HCT116 (cell line): ENCODE measurements around the gene HCN3. TPM values are rescaled to one million over a fixed set of nuclear protein-coding genes. Genes with fewer than 3 reads are reported as not detected.
A peak's percentile ranks its signal among the peaks of the same experiment; 100 is the strongest.

ENCODE experiments used
- ATAC-seq: fragments of 200-7000 bp; cut with Tn5 transposase; 2 replicates; pipeline ENCODE4 v1.9.1; 2020; ENCODE audit warnings: mild to moderate bottlenecking, moderate library complexity
- BruUV-seq: library from RNA; stranded (reverse); fragments of 400-500 nt; replicated peaks from 2 replicates; lab custom pipeline; 2021; lab: Mats Ljungman, UMichigan
- CTCF ChIA-PET: fragments of 300-600 bp; sonication (Branson Sonifier 250); formaldehyde crosslinking; loops from one replicate; lab custom pipeline; 2021; ENCODE audit warnings: antibody characterized with exemption; lab: Charles Lee
- POLR2A ChIA-PET: fragments of 300-600, 350-600 bp; sonication (Branson Sonifier 250); formaldehyde crosslinking; loops from one replicate; lab custom pipeline; 2021; ENCODE audit warnings: antibody characterized with exemption; lab: Charles Lee
- RAD21 ChIA-PET, 2 experiments: fragments of 300-600 bp; sonication (Branson Sonifier 250); formaldehyde crosslinking; loops; one replicate each; lab custom pipeline; 2023; ENCODE audit warnings: low total read pairs in 2 of 2; ENCODE audit not compliant: uncharacterized antibody in 2 of 2, unreplicated experiment in 2 of 2, low non-redundant PET in 1 of 2; lab: Charles Lee
- DNase-seq: peaks from one replicate; pipeline ENCODE4 v3.0.0-alpha.2; 2010; ENCODE audit warnings: low read depth, low spot score
- H2AFZ ChIP-seq: fragments of 200-600 bp; shearing (Covaris generic), sonication (generic); 2 replicates; pipeline ENCODE4 v1.6.1; 2017; ENCODE audit warnings: low read depth, mixed run types, mixed read lengths, antibody characterized with exemption, low read length; ENCODE audit not compliant: poor library complexity, severe bottlenecking
- H3K27ac ChIP-seq: 2 replicates; pipeline ENCODE4 v1.5.1; 2012; ENCODE audit warnings: low read depth, low read length
- H3K27me3 ChIP-seq: fragments of 200-600 bp; sonication (generic); 2 replicates; pipeline ENCODE4 v1.6.1; 2016; ENCODE audit warnings: mixed run types, low read length, mixed read lengths; ENCODE audit not compliant: insufficient read depth
- H3K36me3 ChIP-seq, 2 experiments: fragments of 200-500 bp in 1 of 2; fragments of 200-600 bp in 1 of 2; sonication (Bioruptor generic) in 1 of 2; sonication (generic) in 1 of 2; 2 replicates each; pipeline versions ENCODE4 v1.5.1 to v1.6.1; 2014 to 2016; ENCODE audit warnings: low read length in 2 of 2, inconsistent platforms in 1 of 2, mixed read lengths in 1 of 2, mixed run types in 1 of 2; ENCODE audit not compliant: insufficient read depth in 2 of 2, control insufficient read depth in 1 of 2
- H3K4me1 ChIP-seq, 2 experiments: fragments of 200-600 bp in 1 of 2; sonication (generic) in 1 of 2; 2 replicates each; pipeline versions ENCODE4 v1.5.1 to v1.6.1; 2012 to 2017; ENCODE audit warnings: low read length in 2 of 2, inconsistent platforms in 1 of 2, mild to moderate bottlenecking in 1 of 2, mixed read lengths in 1 of 2, mixed run types in 1 of 2, moderate library complexity in 1 of 2; ENCODE audit not compliant: insufficient read depth in 2 of 2, control insufficient read depth in 1 of 2
- H3K4me2 ChIP-seq: fragments of 200-600 bp; sonication (generic); 2 replicates; pipeline ENCODE4 v1.6.1; 2017; ENCODE audit warnings: mixed run types, low read length, mixed read lengths
- H3K4me3 ChIP-seq, 2 experiments: fragments of 200-600 bp in 1 of 2; sonication (generic) in 1 of 2; replicated peaks in 1 of 2; 2 replicates each; pipeline ENCODE4 v1.5.1; 2011 to 2016; ENCODE audit warnings: low read length in 2 of 2, control low read depth in 1 of 2, low read depth in 1 of 2, mild to moderate bottlenecking in 1 of 2, mixed read lengths in 1 of 2, mixed run types in 1 of 2
- H3K79me2 ChIP-seq: fragments of 200-600 bp; sonication (generic); 2 replicates; pipeline ENCODE4 v1.6.1; 2017; ENCODE audit warnings: mild to moderate bottlenecking, mixed run types, low read length, moderate library complexity, mixed read lengths; ENCODE audit not compliant: insufficient read depth
- H3K9ac ChIP-seq: fragments of 200-600 bp; sonication (generic); 2 replicates; pipeline ENCODE4 v1.6.1; 2016; ENCODE audit warnings: low read length, mixed read lengths
- H3K9me2 ChIP-seq: fragments of 200-600 bp; sonication (generic), shearing (Covaris generic); 2 replicates; pipeline ENCODE4 v1.6.1; 2017; ENCODE audit warnings: mixed run types, mild to moderate bottlenecking, moderate library complexity; ENCODE audit not compliant: insufficient read depth
- H3K9me3 ChIP-seq, 2 experiments: fragments of 200-500 bp in 1 of 2; fragments of 200-600 bp in 1 of 2; sonication (Bioruptor generic) in 1 of 2; sonication (generic) in 1 of 2; 2 replicates each; pipeline ENCODE4 v1.6.1; 2014 to 2017; ENCODE audit warnings: low read length in 2 of 2, mixed read lengths in 2 of 2, inconsistent platforms in 1 of 2, low read depth in 1 of 2, mild to moderate bottlenecking in 1 of 2, mixed run types in 1 of 2, moderate library complexity in 1 of 2; ENCODE audit not compliant: control insufficient read depth in 1 of 2, insufficient read depth in 1 of 2
- H4K20me1 ChIP-seq: fragments of 200-600 bp; sonication (generic), shearing (Covaris generic); 2 replicates; pipeline ENCODE4 v1.6.1; 2017; ENCODE audit warnings: mixed run types, mild to moderate bottlenecking, moderate library complexity; ENCODE audit not compliant: insufficient read depth
- CBX3 ChIP-seq: IDR thresholded peaks from 2 replicates; pipeline ENCODE4 v1.6.1; 2012; ENCODE audit warnings: low read depth
- CEBPB ChIP-seq: IDR thresholded peaks from 2 replicates; pipeline ENCODE4 v1.6.1; 2012; ENCODE audit warnings: low read depth
- EGR1 ChIP-seq: IDR thresholded peaks from 2 replicates; pipeline ENCODE4 v1.6.1; 2012; ENCODE audit warnings: low read depth
- ELF1 ChIP-seq: IDR thresholded peaks from 2 replicates; pipeline ENCODE4 v1.6.1; 2012; ENCODE audit warnings: low read depth, borderline replicate concordance
- EZH2 ChIP-seq: fragments of 200-600 bp; sonication (generic); IDR thresholded peaks from 2 replicates; pipeline ENCODE4 v1.6.1; 2017; ENCODE audit warnings: antibody characterized with exemption, mixed run types
- EZH2phosphoT487 ChIP-seq: fragments of 200-600 bp; IDR thresholded peaks from 2 replicates; pipeline ENCODE4 v1.6.1; 2018; ENCODE audit warnings: antibody characterized with exemption, borderline replicate concordance
- FOSL1 ChIP-seq: IDR thresholded peaks from 2 replicates; pipeline ENCODE4 v1.6.1; 2012; ENCODE audit warnings: low read depth
- JUND ChIP-seq: IDR thresholded peaks from 2 replicates; pipeline ENCODE4 v1.6.1; 2012
- POLR2A ChIP-seq: IDR thresholded peaks from 2 replicates; pipeline ENCODE4 v1.7.0; 2011; ENCODE audit warnings: borderline replicate concordance; ENCODE audit not compliant: insufficient read depth, insufficient read length; ENCODE audit errors: extremely low read depth
- POLR2AphosphoS5 ChIP-seq: IDR thresholded peaks from 2 replicates; pipeline ENCODE4 v1.6.1; 2011; ENCODE audit warnings: mild to moderate bottlenecking, low read depth, low read length, moderate library complexity
- RAD21 ChIP-seq: IDR thresholded peaks from 2 replicates; pipeline ENCODE4 v1.6.1; 2012; ENCODE audit warnings: low read depth, mild to moderate bottlenecking
- SIN3A ChIP-seq: IDR thresholded peaks from 2 replicates; pipeline ENCODE4 v1.6.1; 2012; ENCODE audit warnings: low read depth
- SP1 ChIP-seq: IDR thresholded peaks from 2 replicates; pipeline ENCODE4 v1.6.1; 2012; ENCODE audit warnings: low read depth
- SRF ChIP-seq: IDR thresholded peaks from 2 replicates; pipeline ENCODE4 v1.6.1; 2012; ENCODE audit warnings: low read depth
- TCF7L2 ChIP-seq: IDR thresholded peaks from 2 replicates; pipeline ENCODE4 v1.7.0; 2011; ENCODE audit warnings: borderline replicate concordance, inconsistent platforms; ENCODE audit not compliant: insufficient read depth, insufficient read length; ENCODE audit errors: extremely low read depth
- YY1 ChIP-seq: IDR thresholded peaks from 2 replicates; pipeline ENCODE4 v1.6.1; 2011; ENCODE audit warnings: low read length, low read depth, moderate library complexity, mild to moderate bottlenecking; ENCODE audit not compliant: insufficient replicate concordance; ENCODE audit errors: extremely low read depth
- ZFX ChIP-seq: fragments of 450-650 bp; IDR thresholded peaks from 2 replicates; pipeline ENCODE4 v1.6.1; 2017
- ZNF274 ChIP-seq: fragments of 200-500 bp; sonication (Bioruptor generic); IDR thresholded peaks from 2 replicates; pipeline ENCODE4 v1.6.1; 2014; ENCODE audit warnings: mild to moderate bottlenecking, low read depth, low read length, inconsistent platforms
- intact Hi-C: fragments of 100-400 bp; cut with micrococcal nuclease; formaldehyde crosslinking; loops from 2 replicates; pipeline ENCODE4 v1.10.0; 2022
- total RNA-seq: library from RNA; stranded (reverse); gene quantifications from one replicate; pipeline ENCODE4 v1.2.1, GENCODE V29; 2021; ENCODE audit not compliant: unreplicated experiment
- TF ChIP-seq, protein P1 (sequence below): IDR thresholded peaks from 2 replicates; pipeline ENCODE4 v1.6.1; 2012
- TF ChIP-seq, protein P2 (sequence below): IDR thresholded peaks from 2 replicates; pipeline ENCODE4 v1.6.1; 2012
- TF ChIP-seq, protein P3 (sequence below): IDR thresholded peaks from 2 replicates; pipeline ENCODE4 v1.6.1; 2012; ENCODE audit warnings: low read depth
- TF ChIP-seq, protein P4 (sequence below): IDR thresholded peaks from 2 replicates; pipeline ENCODE4 v1.6.1; 2011; ENCODE audit warnings: mild to moderate bottlenecking, low read length, moderate library complexity; ENCODE audit not compliant: insufficient replicate concordance; ENCODE audit errors: extremely low read depth

HCN3 gene
- total RNA-seq, 1 experiment from 2014 or later = 8.5 TPM

DNA sequence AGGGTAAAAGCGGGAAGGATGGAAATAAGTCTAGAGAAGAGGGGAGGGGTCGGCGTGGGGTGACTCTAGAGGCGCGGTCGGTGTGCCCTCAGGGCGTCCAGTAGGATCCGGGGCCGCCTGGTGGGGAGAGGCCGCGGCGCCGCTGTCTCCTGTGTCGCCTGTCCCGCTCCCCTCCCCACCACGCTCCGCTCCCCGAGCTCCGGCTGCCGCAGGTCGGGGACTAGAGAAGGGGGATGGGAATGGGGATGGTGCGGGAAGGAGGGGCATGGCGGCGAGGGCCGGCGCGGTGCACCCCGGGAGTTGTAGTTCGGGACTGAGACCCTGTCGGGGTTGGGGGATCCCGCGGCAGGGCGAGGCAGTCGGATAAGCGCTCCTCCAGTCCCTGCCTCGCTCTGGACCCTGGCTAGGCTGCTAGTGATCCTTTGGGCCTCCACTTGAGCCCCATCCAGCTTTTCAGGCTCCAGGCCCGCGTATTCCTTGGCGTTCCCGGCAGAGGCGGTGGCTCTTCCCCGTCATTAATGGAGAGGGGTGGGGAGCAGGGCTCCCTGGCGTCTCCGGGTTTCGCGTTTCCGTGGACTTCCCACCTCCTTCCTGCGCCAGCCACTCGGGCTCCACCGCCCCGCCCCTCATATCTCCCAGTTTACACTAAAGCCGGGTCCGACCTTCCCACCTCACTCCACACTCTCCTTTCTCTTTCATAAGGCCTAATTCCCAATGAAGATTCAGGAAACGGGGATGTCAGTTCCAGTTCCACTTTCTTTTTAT is 21.8 kb upstream of the HCN3 start, which contains the start of gene ENTREP3:
ENTREP3 (minus strand) TSS at position 241 of the 765 bp plus-strand sequence. CDS start 606 bp downstream, outside the sequence.
- Histone ChIP-seq H3K79me2 (peaks cover 14% of the 10 kb centered on the region; the same call in 1 of the 2 replicates), H4K20me1 (no peaks in the 10 kb centered on the region), H3K9me2 (no peaks in the 10 kb centered on the region), H2AFZ (no peak within 1 kb of the TSS), H3K27ac (peak within 1 kb of the TSS; percentile 62), H3K9me3 (no peaks in the 10 kb centered on the region), H3K9ac (peak within 1 kb of the TSS; percentile 81), H3K4me3 (peak within 1 kb of the TSS; percentile 75 to 84), H3K4me2 (peak within 1 kb of the TSS; percentile 95), H3K27me3 (no peaks in the 10 kb centered on the region), H3K36me3 (peaks cover 7 to 12% of the 10 kb centered on the region in 2 experiments; a peak in 3 of 4 replicates), H3K4me1 (peaks cover 16 to 35% of the 10 kb centered on the region in 2 experiments; a peak in 3 of 4 replicates)
- ChIA-PET CTCF (interaction anchor here (0.5 kb wide), 1 partner anchor 61 kb away, joined by 3 read pairs; no protein-coding TSS in a partner anchor), RAD21 (no interaction called here), POLR2A (interaction anchor here (0.8 kb wide), 1 partner anchor 18 kb away, joined by 3 read pairs; the partner anchor contains the start of gene CLK2)
- DNase-seq (no peak), ATAC-seq (peak; percentile 78)
- intact Hi-C loops = no loop called here
- no TSS peak for BruUV-seq
- TF ChIP-seq, protein P1, sequence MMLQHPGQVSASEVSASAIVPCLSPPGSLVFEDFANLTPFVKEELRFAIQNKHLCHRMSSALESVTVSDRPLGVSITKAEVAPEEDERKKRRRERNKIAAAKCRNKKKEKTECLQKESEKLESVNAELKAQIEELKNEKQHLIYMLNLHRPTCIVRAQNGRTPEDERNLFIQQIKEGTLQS = no peak
- TF ChIP-seq, protein P2, sequence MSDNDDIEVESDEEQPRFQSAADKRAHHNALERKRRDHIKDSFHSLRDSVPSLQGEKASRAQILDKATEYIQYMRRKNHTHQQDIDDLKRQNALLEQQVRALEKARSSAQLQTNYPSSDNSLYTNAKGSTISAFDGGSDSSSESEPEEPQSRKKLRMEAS = no peak
- no peak for TF ChIP-seq CBX3
- no peak for TF ChIP-seq POLR2A
- peak; percentile 59; the same call in 1 of the 2 replicates for TF ChIP-seq ZFX
- peak; percentile 93 for TF ChIP-seq POLR2AphosphoS5
- no peak for TF ChIP-seq ZNF274
- TF ChIP-seq YY1 = peak; percentile 89
- TF ChIP-seq TCF7L2 = no peak
- TF ChIP-seq RAD21 = no peak
- TF ChIP-seq EZH2 = no peak
- TF ChIP-seq FOSL1 = no peak
- TF ChIP-seq, protein P3, sequence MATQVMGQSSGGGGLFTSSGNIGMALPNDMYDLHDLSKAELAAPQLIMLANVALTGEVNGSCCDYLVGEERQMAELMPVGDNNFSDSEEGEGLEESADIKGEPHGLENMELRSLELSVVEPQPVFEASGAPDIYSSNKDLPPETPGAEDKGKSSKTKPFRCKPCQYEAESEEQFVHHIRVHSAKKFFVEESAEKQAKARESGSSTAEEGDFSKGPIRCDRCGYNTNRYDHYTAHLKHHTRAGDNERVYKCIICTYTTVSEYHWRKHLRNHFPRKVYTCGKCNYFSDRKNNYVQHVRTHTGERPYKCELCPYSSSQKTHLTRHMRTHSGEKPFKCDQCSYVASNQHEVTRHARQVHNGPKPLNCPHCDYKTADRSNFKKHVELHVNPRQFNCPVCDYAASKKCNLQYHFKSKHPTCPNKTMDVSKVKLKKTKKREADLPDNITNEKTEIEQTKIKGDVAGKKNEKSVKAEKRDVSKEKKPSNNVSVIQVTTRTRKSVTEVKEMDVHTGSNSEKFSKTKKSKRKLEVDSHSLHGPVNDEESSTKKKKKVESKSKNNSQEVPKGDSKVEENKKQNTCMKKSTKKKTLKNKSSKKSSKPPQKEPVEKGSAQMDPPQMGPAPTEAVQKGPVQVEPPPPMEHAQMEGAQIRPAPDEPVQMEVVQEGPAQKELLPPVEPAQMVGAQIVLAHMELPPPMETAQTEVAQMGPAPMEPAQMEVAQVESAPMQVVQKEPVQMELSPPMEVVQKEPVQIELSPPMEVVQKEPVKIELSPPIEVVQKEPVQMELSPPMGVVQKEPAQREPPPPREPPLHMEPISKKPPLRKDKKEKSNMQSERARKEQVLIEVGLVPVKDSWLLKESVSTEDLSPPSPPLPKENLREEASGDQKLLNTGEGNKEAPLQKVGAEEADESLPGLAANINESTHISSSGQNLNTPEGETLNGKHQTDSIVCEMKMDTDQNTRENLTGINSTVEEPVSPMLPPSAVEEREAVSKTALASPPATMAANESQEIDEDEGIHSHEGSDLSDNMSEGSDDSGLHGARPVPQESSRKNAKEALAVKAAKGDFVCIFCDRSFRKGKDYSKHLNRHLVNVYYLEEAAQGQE = no peak
- no peak for TF ChIP-seq ELF1
- TF ChIP-seq CEBPB = no peak
- TF ChIP-seq EGR1 = no peak
- TF ChIP-seq SP1 = no peak
- TF ChIP-seq EZH2phosphoT487 = no peak
- TF ChIP-seq, protein P4, sequence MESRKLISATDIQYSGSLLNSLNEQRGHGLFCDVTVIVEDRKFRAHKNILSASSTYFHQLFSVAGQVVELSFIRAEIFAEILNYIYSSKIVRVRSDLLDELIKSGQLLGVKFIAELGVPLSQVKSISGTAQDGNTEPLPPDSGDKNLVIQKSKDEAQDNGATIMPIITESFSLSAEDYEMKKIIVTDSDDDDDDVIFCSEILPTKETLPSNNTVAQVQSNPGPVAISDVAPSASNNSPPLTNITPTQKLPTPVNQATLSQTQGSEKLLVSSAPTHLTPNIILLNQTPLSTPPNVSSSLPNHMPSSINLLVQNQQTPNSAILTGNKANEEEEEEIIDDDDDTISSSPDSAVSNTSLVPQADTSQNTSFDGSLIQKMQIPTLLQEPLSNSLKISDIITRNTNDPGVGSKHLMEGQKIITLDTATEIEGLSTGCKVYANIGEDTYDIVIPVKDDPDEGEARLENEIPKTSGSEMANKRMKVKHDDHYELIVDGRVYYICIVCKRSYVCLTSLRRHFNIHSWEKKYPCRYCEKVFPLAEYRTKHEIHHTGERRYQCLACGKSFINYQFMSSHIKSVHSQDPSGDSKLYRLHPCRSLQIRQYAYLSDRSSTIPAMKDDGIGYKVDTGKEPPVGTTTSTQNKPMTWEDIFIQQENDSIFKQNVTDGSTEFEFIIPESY = no peak
- TF ChIP-seq SRF = no peak
- TF ChIP-seq JUND = no peak
- no peak for TF ChIP-seq SIN3A
